HEK293 (cell line): ENCODE results near the gene PGAP1.

Experiments used
- KLF1 ChIP-seq: fragments of 450-650 bp; formaldehyde crosslinking; IDR thresholded peaks from 2 replicates; pipeline ENCODE4 v1.5.1; 2016; ENCODE audit warnings: missing biosample characterization, missing genetic modification characterization
- ZBTB20 ChIP-seq: fragments of 450-650 bp; formaldehyde crosslinking; IDR thresholded peaks from 2 replicates; pipeline ENCODE4 v1.5.1; 2016; ENCODE audit warnings: missing biosample characterization, missing genetic modification characterization
- ZNF214 ChIP-seq: fragments of 450-650 bp; formaldehyde crosslinking; IDR thresholded peaks from 2 replicates; pipeline ENCODE4 v1.5.1; 2017; ENCODE audit warnings: missing biosample characterization, mild to moderate bottlenecking, missing genetic modification characterization, borderline replicate concordance
- ZNF747 ChIP-seq: fragments of 450-650 bp; formaldehyde crosslinking; IDR thresholded peaks from 2 replicates; pipeline ENCODE4 v1.5.1; 2016; ENCODE audit warnings: missing biosample characterization, missing genetic modification characterization
- TF ChIP-seq, protein P1 (sequence below): fragments of 450-650 bp; formaldehyde crosslinking; IDR thresholded peaks from 2 replicates; pipeline ENCODE4 v1.5.1; 2016; ENCODE audit warnings: missing biosample characterization, missing genetic modification characterization
- TF ChIP-seq, protein P2 (sequence below): fragments of 450-650 bp; formaldehyde crosslinking; conservative IDR thresholded peaks from 2 replicates; pipeline ENCODE4 v1.5.1; 2016; ENCODE audit warnings: low read depth, missing biosample characterization, missing genetic modification characterization

DNA sequence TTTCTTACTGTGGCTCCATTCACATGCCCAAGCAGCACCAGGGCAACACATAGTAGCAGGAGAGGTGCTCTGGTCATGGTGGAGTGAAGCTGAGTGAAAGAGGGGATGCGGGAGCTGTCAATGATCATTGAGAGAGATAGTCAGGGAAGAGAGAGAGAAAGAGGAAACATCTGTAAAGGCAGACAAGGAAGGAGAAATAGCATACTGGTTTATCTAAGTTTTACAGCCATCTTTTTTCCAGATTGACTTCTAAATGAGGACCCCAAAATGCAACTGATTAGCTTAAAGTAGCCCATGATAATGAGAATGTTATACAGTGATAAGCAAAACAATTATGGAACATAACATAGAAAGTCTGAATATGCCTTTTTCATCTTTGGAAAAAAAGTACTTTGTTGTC, 117.2 kb downstream of the PGAP1 start, which contains the start of gene C2orf66:
- TF ChIP-seq ZNF747 (tag by site-specific recombination): no peak
- no peak for TF ChIP-seq ZBTB20 (tag by site-specific recombination)
- TF ChIP-seq ZNF214 (tag by site-specific recombination): no peak
- TF ChIP-seq, protein P1, sequence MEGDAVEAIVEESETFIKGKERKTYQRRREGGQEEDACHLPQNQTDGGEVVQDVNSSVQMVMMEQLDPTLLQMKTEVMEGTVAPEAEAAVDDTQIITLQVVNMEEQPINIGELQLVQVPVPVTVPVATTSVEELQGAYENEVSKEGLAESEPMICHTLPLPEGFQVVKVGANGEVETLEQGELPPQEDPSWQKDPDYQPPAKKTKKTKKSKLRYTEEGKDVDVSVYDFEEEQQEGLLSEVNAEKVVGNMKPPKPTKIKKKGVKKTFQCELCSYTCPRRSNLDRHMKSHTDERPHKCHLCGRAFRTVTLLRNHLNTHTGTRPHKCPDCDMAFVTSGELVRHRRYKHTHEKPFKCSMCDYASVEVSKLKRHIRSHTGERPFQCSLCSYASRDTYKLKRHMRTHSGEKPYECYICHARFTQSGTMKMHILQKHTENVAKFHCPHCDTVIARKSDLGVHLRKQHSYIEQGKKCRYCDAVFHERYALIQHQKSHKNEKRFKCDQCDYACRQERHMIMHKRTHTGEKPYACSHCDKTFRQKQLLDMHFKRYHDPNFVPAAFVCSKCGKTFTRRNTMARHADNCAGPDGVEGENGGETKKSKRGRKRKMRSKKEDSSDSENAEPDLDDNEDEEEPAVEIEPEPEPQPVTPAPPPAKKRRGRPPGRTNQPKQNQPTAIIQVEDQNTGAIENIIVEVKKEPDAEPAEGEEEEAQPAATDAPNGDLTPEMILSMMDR (tag by site-specific recombination): no peak
- TF ChIP-seq KLF1 (tag by site-specific recombination): no peak
- TF ChIP-seq, protein P2, sequence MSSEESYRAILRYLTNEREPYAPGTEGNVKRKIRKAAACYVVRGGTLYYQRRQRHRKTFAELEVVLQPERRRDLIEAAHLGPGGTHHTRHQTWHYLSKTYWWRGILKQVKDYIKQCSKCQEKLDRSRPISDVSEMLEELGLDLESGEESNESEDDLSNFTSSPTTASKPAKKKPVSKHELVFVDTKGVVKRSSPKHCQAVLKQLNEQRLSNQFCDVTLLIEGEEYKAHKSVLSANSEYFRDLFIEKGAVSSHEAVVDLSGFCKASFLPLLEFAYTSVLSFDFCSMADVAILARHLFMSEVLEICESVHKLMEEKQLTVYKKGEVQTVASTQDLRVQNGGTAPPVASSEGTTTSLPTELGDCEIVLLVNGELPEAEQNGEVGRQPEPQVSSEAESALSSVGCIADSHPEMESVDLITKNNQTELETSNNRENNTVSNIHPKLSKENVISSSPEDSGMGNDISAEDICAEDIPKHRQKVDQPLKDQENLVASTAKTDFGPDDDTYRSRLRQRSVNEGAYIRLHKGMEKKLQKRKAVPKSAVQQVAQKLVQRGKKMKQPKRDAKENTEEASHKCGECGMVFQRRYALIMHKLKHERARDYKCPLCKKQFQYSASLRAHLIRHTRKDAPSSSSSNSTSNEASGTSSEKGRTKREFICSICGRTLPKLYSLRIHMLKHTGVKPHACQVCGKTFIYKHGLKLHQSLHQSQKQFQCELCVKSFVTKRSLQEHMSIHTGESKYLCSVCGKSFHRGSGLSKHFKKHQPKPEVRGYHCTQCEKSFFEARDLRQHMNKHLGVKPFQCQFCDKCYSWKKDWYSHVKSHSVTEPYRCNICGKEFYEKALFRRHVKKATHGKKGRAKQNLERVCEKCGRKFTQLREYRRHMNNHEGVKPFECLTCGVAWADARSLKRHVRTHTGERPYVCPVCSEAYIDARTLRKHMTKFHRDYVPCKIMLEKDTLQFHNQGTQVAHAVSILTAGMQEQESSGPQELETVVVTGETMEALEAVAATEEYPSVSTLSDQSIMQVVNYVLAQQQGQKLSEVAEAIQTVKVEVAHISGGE (tag by site-specific recombination): no peak
